Hepatic stellate cell (primary cell): ENCODE data around the gene PYGO2.
"Not testable (repeated sequence)": the region's sequence is repeated elsewhere in the genome, so short reads cannot be mapped to it uniquely, and the experiment has no call there.

Source experiments
- DNase-seq: peaks from one replicate; pipeline ENCODE4 v3.0.0; 2011; ENCODE audit warnings: low spot score

The PYGO2 gene

GRCh38 chr1:154941333-154942013, 20.1 kb downstream of the PYGO2 start:
- DNase-seq = peak; percentile 47

- no peak for DNase-seq
These were observed 20.9 kb downstream of the PYGO2 start for GRCh38 chr1:154940651-154941194.

- no peak for DNase-seq
These were observed 21.4 kb downstream of the PYGO2 start for GRCh38 chr1:154940213-154940560.

DNA sequence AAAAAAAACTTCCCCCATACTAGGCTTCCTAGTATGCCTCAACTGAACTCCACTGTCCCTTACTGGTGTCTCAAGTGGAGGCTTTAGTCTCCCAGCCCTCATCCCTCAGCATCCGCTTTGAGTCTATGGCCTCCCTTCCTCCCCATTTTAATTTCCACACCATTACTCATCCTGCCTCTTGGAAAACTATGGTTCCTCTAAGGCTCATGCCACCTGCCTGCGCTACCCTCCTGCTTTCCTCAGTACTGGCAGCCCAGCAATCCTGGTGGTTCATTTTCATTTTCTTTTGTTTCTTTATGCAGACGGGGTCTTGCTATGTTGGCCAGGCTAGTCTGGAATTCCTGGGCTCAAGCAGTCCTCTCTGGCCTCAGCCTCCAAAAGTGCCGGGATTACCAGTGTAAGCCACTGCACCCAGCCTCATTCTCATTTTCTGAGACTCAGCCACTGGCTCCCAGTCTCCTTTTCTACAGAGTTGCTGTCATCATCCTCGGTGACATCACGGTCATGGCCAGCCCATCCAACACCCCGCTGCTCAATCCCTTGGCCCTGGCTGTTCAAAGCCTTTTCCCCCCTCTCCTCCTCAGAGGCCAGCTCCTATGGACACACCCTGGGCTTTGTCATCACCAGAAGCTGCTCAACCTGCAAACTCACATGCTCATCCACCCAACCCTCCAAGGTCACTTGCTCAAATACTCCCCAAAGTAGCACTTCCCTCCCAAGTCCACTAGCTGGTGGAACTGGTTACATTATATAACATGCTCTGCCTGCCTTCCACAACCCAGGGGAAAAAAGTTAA, 22.8 kb downstream of the PYGO2 start:
- no peak for DNase-seq

DNA sequence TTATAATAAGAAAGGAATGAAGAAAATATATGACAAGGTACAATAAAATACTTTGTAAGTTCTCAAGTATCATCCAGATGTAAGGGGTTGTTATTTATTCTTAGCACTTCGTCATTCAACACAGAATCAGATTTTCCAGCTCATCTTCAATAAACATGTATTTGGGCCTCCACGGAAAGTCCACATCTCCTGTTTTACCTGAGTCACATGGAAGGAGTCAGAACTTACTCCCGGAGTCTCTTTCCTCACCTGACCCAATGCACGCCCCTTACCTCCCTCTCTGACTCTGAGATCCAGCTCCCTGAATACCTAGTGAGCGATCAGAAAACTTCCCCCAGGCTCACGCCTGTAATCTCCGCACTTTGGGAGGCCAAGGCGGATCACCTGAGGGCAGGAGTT, 23.6 kb downstream of the PYGO2 start:
- DNase-seq = no peak

DNA sequence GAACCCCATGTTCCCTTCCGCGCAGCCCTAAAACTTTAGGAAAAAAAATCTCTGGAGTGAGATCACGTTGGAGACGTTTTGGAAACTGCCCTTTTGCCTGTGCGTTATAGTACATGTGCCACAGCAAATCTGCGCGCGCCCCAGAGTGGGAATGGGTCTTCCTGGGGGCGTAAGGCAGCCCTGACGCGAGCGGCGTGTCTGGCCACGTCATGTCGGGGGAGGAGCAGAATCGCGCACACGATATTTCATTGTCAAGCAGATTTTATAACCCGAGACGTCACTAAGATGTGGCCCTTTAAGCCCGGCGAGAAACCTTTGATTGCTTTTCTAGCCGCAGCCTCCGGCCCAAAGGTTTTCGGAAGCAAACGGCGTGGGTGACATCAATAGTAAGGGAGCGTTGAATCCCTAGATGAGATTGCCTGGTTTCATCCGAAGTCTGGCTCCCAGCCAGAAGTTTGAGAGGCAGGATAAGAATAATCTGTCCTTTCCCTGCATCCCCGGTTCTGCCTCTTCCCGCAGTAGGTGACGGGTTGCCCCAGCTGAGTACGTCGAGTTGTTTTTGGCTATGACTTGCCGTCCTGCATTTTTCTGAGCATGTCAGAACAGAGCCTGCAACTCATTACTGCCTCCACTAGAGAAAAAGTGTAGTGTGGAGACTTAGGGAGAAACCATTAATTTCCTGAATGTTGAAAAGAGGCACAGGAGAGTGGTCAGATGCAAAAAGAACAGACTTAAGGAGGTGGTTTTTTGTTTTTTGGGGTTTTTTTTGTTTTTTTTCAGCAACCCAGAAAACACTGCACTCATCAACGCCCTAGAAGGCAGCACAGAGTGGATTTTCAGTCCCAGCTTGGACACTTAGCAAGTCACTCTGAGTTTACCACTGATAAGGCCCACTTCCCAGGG, 24.2 kb downstream of the PYGO2 start:
- DNase-seq = peak; percentile 95

DNA sequence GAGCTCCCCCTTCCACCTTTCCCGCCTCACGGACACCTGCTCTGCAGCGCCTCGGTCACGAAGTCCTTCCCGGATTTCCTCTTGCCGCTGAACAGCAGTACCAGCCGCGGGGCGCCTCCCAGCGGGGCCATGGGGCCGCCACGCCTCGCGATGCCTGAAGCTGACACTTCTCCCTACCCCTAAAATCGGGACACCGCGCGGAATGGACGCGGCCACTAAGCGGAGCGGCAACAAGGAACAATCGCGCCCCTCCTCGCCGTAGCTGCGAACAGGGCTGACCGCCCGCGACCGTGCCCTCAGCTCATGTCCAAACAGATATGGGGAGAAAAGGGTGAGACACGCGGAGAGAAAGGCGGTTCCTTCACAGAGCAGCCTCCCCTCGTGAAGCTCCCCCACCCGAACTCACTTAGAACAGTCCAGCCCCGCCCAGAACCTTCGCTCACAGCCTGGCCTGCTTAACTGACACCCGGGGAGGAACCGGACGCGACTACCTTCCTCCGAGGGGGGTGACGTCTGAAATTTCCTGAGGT, 25.0 kb downstream of the PYGO2 start, which contains the start of gene PMVK:
Gene PMVK, minus strand, starts transcription at position 165 of the 530 bp plus-strand sequence. Its CDS starts 34 bp downstream, at position 131.
- peak; percentile 98 for DNase-seq

GRCh38 chr1:154935749-154936554, 25.6 kb downstream of the PYGO2 start:
- no peak for DNase-seq

DNA sequence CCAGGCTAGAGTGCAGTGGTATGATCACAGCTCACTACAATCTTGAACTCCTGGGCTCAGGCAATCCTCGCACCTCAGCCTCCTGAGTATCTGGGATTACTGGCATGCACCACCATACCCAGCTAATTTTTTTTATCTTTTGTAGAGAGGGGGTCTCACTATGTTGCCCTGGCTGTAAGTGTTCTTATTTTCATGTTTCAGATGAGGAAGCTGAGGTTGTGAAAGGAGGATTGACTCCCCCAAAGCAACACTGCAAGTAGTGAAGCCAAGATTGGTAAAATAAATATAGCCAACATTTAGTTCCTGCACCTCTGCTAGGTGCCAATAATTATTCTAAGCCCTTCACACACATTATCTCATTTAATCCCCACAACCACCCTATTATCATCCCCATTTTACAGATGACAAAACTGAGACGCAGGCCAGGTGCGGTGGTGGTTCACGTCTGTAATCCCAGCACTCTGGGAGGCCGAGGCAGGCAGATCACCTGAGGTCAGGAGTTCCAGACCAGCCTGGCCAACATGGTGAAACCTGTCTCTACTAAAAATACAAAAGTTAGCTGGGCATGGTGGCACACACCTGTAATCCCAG, 27.1 kb downstream of the PYGO2 start:
- no peak for DNase-seq

GRCh38 chr1:154931940-154932487, 29.6 kb downstream of the PYGO2 start:
- no peak for DNase-seq

- DNase-seq = no peak
These were observed 35.4 kb downstream of the PYGO2 start for GRCh38 chr1:154926201-154926600.

GRCh38 chr1:154925335-154926170, 36.0 kb downstream of the PYGO2 start:
- no peak for DNase-seq

GRCh38 chr1:154923695-154924094, 37.9 kb downstream of the PYGO2 start:
- DNase-seq = no peak

DNA sequence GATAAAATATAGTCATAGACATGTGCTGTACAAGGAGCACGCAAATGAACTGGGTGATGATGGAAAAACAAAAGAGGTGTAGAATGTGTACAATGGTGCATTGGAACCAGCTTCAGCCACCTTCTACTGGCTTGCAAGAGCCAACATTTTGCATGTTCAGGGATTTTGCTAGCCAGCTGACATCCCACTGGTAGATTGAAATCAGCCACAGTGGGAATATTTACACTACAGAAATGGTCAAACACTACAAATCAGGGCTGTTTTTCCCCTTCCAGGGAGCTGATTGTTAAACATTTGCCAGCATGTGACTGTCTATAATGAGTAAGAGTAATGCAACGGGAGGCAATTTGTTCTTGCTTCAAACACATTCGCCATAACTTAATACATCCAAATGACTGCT, 48.3 kb downstream of the PYGO2 start:
- DNase-seq = no peak

DNA sequence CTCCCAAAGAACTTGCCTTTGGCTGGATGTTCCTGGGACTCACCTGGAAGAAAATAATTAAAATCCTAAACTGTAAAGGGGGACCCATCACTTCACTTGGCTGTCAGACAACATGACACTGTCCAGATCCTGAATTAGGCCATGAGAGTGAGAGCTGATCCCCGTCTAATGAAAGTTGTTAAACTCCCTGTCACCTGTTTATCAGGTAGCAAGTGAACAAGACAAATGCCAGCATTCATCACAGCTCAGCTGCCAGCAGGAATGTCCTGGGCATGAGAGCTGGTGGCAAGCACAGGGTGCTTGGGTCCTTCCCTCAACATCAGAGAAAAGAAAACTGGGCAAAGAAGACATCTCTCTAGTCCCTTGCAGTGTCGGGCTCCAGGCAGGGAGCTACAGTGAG, 48.8 kb downstream of the PYGO2 start:
- no peak for DNase-seq

DNA sequence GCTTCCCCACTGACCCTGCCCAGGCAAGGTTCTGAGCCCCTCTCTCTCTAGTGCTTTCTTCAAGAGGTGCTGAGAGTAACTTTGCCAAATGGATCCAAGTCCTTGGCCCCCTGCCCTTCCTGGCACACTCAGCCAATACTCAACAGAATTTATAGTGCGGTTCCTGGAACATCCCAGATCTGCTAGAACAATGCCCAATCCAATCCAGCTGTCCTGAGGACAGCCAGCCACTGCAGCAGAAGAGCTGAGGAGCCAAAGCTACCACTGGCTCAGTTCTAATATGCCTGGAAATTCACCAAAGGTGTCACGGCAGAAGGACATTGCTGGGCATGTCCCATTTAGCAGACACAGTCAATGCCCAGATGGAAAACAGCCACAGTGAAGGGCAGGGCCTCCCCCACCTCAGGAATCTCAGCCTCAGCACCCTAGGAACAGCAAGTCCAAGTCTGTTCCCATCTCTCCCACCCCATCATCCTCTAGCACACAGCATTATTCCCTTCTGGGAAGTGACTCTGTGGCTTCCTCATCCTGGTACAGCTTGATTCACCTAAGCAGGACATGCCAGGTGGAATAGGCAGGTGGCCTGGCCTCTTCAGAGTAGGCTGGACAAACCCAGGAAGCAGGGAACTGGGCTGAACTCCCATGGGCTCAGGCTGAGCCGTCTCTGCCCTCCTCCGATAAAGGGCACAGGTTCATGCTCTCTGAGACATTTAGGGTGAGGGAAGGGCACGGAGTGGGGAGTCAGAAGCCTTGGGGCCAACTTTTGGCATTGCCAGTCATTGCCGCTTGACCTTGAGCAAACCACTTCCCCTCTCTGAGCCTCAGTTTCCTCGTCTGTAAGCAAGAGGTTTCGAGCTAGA, 49.7 kb downstream of the PYGO2 start:
- no peak for DNase-seq

DNA sequence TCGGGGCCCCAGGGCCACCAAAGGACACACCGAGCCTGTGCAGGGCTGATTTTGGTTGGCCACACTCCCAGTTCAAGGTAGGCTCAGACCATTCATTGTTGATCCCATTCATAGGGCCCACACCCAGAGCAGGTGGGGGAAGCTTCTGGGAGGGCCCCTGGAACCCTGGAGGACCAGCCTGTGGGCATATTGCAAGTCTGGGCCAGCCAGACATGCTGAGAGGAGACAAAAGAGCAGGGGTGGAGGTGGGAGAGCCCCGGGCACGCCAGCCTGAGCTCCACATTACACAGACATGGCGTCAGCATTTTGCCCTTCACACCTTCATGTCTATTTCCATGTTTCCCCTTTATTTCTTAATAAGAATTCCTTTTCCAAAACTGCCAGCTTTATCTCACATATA, 50.7 kb downstream of the PYGO2 start:
- no peak for DNase-seq

DNA sequence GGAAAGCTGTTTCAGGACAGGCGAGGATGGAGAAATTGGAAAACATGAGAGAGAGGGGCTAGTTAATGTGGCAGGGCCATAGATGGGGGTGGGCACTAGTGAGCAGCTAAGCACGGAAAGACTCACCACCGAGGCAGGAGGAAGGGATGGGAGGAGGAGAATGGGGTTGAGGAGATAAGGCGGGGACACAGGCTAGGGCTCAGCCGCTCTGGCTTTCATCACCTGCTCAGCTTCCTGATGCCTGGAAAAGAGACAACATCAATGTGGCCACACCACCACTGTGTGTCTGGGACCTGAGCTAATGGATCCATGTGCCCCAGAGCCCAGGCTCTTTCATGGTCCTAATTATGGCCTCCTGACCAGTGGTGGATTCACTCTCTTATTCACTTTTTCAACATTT, 52.6 kb downstream of the PYGO2 start:
- DNase-seq = no peak

DNA sequence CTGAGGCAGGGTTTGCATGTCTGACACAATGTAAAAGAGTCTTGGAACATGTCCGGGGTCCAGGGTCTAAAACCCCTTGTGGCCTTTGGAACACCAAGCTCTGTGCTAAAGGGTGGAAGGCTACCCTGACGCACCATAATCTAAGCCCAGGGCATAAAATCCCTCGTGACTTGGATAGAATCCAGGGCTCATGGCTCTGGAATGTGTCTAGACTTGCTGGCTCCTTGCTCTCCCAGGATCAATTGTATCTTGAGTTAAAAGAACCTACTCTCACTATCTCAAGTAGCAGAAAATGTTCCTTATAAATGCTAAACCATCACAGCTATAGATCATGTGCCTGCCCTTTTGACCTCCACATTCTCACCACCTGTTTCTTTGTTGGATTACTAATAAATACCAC, 53.5 kb downstream of the PYGO2 start:
- not testable (repeated sequence) for DNase-seq
